HG02763 (cell line): ENCODE measurements around the gene AKR7A2.
"Not testable (repeated sequence)": the region's sequence is repeated elsewhere in the genome, so short reads cannot be mapped to it uniquely, and the experiment has no call there.

Experiments used
- ATAC-seq: cut with Tn5 transposase; IDR thresholded peaks from one replicate; pipeline ENCODE4 v1.9.1; 2021; ENCODE audit warnings: mild to moderate bottlenecking, moderate library complexity; ENCODE audit not compliant: unreplicated experiment

Gene AKR7A2

GRCh38 chr1:19307794-19308508 is 4.0 kb downstream of the AKR7A2 start:
- ATAC-seq, result no peak

- ATAC-seq, result no peak
Observed at GRCh38 chr1:19306941-19307340, 5.0 kb downstream of the AKR7A2 start.

GRCh38 chr1:19305880-19306279 is 6.1 kb downstream of the AKR7A2 start:
- ATAC-seq, result no peak

- not testable (repeated sequence) for ATAC-seq
Observed at GRCh38 chr1:19304081-19304480, 7.9 kb downstream of the AKR7A2 start.

GRCh38 chr1:19300211-19300610 is 11.7 kb downstream of the AKR7A2 start:
- no peak for ATAC-seq

GRCh38 chr1:19294638-19295037 is 17.3 kb downstream of the AKR7A2 start:
- no peak for ATAC-seq

GRCh38 chr1:19289244-19289643 is 22.7 kb downstream of the AKR7A2 start:
- ATAC-seq, result no peak

GRCh38 chr1:19288324-19289241 is 23.4 kb downstream of the AKR7A2 start, which contains the start of gene AKR7A3:
Gene AKR7A3 (minus strand): TSS chr1:19288770. CDS start chr1:19288709, 61 bp downstream.
- ATAC-seq, result not testable (repeated sequence)

GRCh38 chr1:19287436-19288185 is 24.3 kb downstream of the AKR7A2 start:
- ATAC-seq, result no peak

- ATAC-seq, result not testable (repeated sequence)
Observed at GRCh38 chr1:19285807-19286206, 26.1 kb downstream of the AKR7A2 start.

- not testable (repeated sequence) for ATAC-seq
Observed at GRCh38 chr1:19285366-19285765, 26.6 kb downstream of the AKR7A2 start.

- no peak for ATAC-seq
Observed at GRCh38 chr1:19284881-19285280, 27.1 kb downstream of the AKR7A2 start.

- ATAC-seq, result no peak
Observed at GRCh38 chr1:19283891-19284290, 28.1 kb downstream of the AKR7A2 start.

GRCh38 chr1:19274636-19275035 is 37.3 kb downstream of the AKR7A2 start:
- ATAC-seq, result no peak

GRCh38 chr1:19273844-19274531 is 38.0 kb downstream of the AKR7A2 start:
- not testable (repeated sequence) for ATAC-seq

- ATAC-seq, result no peak
Observed at GRCh38 chr1:19273106-19273843, 38.7 kb downstream of the AKR7A2 start.

- ATAC-seq, result no peak
Observed at GRCh38 chr1:19272064-19272463, 39.9 kb downstream of the AKR7A2 start.

GRCh38 chr1:19270343-19270730 is 41.6 kb downstream of the AKR7A2 start:
- not testable (repeated sequence) for ATAC-seq

- not testable (repeated sequence) for ATAC-seq
Observed at GRCh38 chr1:19269427-19270342, 42.3 kb downstream of the AKR7A2 start.
